ENCODE measurements around the gene LGALS4. TPM values are rescaled to one million over a fixed set of nuclear protein-coding genes. Genes with fewer than 3 reads are reported as not detected.
"Not testable (repeated sequence)": the region's sequence is repeated elsewhere in the genome, so short reads cannot be mapped to it uniquely, and the experiment has no call there.

The LGALS4 gene
- total and polyA plus RNA-seq, 9 of the 15 experiments (the other 6 are each of a cell fraction or from before 2014, with no cell fraction given) = 0.08 to 1.1 (median 0.30) TPM; not detected in 3

- no peak for TF ChIP-seq SAP30 (IDR thresholded peaks at IDR 0.05; ENCODE audit: borderline replicate concordance, insufficient read depth, low read depth, low read length, poor library complexity, severe bottlenecking)
- TF ChIP-seq EHMT2 (IDR thresholded peaks at IDR 0.05) = peak; percentile 70
- TF ChIP-seq MCM3 (IDR thresholded peaks at IDR 0.05) = 0 out of 2 replicates have a peak, but pooled peaks have one; percentile 57
Observed at GRCh38 chr19:38800577-38801347, 12.0 kb downstream of the LGALS4 start (continued).

DNA sequence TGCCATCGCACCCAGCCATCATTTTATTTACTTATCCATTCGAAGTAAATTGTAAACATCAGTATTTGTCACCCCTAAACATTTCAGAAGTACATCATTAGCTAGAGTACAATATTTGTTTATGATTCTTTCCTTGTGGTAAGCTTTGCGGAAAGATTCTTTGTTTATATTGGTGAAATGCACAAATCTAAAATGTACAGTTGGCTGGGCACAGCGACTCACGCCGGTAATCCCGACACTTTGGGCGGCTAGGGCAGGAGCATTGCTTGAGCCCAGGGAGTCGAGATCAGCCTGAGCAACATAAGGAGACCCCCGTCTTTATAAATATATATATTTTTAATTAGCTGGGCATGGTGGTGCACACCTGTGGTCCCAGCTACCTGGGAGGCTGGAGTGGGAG is 13.6 kb downstream of the LGALS4 start:
- ChIA-PET CTCF (ENCODE audit: low intra/inter-chr PET ratio) (no interaction called here), POLR2A (interaction anchor here (0.7 to 1.3 kb wide), 3 partner anchors 14 to 502 kb away, joined by 3 to 4 read pairs (median 4); partner anchors contain the start of gene LGALS4)
- 0 out of 5 replicates have a peak, but pooled peaks cover 0 to 7% of the 10 kb centered on the region in 2 experiments for H3K27me3 ChIP-seq (ENCODE audit: control insufficient read depth in 2 of 2, insufficient read depth in 2 of 2, low read length in 2 of 2)
- H3K9ac ChIP-seq (ENCODE audit: insufficient read depth in 1 of 2, low read depth in 2 of 2, low read length in 2 of 2) = no peak overlapping the region
- WGBS (ENCODE audit: insufficient coverage, low coverage, missing lambda C conversion rate) = 57% methylated on average over 10 of the region's 10 CpGs
- H3K79me2 ChIP-seq (ENCODE audit: control insufficient read depth, insufficient read depth, low read length) = no peaks in the 10 kb centered on the region
- peaks cover 0 to 3% of the 10 kb centered on the region in 2 experiments; a peak in 1 of 5 replicates for H3K4me1 ChIP-seq (replicated peaks in 1 of 2; ENCODE audit: control insufficient read depth in 2 of 2, insufficient read depth in 2 of 2, low read length in 2 of 2)
- no peak overlapping the region for H3K4me2 ChIP-seq (ENCODE audit: insufficient read depth, low read length)
- no peak overlapping the region for H2AFZ ChIP-seq (ENCODE audit: low read depth, low read length)
- H4K20me1 ChIP-seq (replicated peaks; ENCODE audit: control insufficient read depth, insufficient read depth, low read length) = no peaks in the 10 kb centered on the region
- no peaks in the 10 kb centered on the region for H3K36me3 ChIP-seq (ENCODE audit: control insufficient read depth, insufficient read depth, low read length)
- DNase-seq (ENCODE audit: extremely low read depth in 1 of 4, low spot score in 3 of 4) (no peak), FAIRE-seq (no peak), ATAC-seq (no peak)
- BruUV-seq (replicated peaks) = no TSS peak
- no peak overlapping the region for H3K4me3 ChIP-seq
- no peaks in the 10 kb centered on the region for H3K9me1 ChIP-seq (ENCODE audit: control insufficient read depth, insufficient read depth, low read length)
- no peak overlapping the region for H3K27ac ChIP-seq (ENCODE audit: extremely low read depth, low read depth, low read length)
- in situ Hi-C loops (cut with MboI) (no loop called here), intact Hi-C loops (cut with micrococcal nuclease) (no loop called here)
- TF ChIP-seq SNIP1 (IDR thresholded peaks at IDR 0.05; ENCODE audit: low read depth) = no peak
- no peak for TF ChIP-seq ZC3H4 (CRISPR knock-in tag; IDR thresholded peaks at IDR 0.05; ENCODE audit: borderline replicate concordance)
- no peak for TF ChIP-seq ZNF830 (CRISPR knock-in tag; IDR thresholded peaks at IDR 0.05)
- TF ChIP-seq, protein P1, sequence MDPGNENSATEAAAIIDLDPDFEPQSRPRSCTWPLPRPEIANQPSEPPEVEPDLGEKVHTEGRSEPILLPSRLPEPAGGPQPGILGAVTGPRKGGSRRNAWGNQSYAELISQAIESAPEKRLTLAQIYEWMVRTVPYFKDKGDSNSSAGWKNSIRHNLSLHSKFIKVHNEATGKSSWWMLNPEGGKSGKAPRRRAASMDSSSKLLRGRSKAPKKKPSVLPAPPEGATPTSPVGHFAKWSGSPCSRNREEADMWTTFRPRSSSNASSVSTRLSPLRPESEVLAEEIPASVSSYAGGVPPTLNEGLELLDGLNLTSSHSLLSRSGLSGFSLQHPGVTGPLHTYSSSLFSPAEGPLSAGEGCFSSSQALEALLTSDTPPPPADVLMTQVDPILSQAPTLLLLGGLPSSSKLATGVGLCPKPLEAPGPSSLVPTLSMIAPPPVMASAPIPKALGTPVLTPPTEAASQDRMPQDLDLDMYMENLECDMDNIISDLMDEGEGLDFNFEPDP (CRISPR knock-in tag; IDR thresholded peaks at IDR 0.05) = no peak
- TF ChIP-seq, protein P2, sequence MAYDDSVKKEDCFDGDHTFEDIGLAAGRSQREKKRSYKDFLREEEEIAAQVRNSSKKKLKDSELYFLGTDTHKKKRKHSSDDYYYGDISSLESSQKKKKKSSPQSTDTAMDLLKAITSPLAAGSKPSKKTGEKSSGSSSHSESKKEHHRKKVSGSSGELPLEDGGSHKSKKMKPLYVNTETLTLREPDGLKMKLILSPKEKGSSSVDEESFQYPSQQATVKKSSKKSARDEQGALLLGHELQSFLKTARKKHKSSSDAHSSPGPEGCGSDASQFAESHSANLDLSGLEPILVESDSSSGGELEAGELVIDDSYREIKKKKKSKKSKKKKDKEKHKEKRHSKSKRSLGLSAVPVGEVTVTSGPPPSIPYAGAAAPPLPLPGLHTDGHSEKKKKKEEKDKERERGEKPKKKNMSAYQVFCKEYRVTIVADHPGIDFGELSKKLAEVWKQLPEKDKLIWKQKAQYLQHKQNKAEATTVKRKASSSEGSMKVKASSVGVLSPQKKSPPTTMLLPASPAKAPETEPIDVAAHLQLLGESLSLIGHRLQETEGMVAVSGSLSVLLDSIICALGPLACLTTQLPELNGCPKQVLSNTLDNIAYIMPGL (CRISPR knock-in tag; IDR thresholded peaks at IDR 0.05) = no peak
- H3K9me3 ChIP-seq (replicated peaks; ENCODE audit: control insufficient read depth, insufficient read depth, low read depth, low read length) = no peaks in the 10 kb centered on the region

DNA sequence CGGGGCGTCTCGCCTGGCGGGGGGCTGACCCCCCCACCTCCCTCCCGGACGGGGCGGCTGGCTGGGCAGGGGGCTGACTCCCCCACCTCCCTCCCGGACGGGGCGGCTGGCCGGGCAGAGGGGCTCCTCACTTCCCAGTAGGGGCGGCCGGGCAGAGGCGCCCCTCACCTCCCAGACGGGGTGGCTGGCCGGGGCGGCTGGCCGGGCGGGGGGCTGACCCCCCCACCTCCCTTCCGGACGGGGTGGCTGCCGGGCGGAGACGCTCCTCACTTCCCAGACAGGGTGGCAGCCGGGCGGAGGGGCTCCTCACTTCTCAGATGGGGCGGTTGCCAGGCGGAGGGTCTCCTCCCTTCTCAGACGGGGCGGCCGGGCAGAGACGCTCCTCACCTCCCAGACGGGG is 15.0 kb downstream of the LGALS4 start:
- H3K4me1 ChIP-seq (replicated peaks in 1 of 2; ENCODE audit: control insufficient read depth in 2 of 2, insufficient read depth in 2 of 2, low read length in 2 of 2); H3K36me3 ChIP-seq (ENCODE audit: control insufficient read depth, insufficient read depth, low read length); H4K20me1 ChIP-seq (replicated peaks; ENCODE audit: control insufficient read depth, insufficient read depth, low read length); intact Hi-C loops (cut with micrococcal nuclease); H3K9ac ChIP-seq (ENCODE audit: insufficient read depth in 1 of 2, low read depth in 2 of 2, low read length in 2 of 2); H3K27me3 ChIP-seq (ENCODE audit: control insufficient read depth in 2 of 2, insufficient read depth in 2 of 2, low read length in 2 of 2); in situ Hi-C loops (cut with MboI); BruUV-seq (replicated peaks); ATAC-seq; H3K4me3 ChIP-seq; FAIRE-seq; H2AFZ ChIP-seq (ENCODE audit: low read depth, low read length); H3K79me2 ChIP-seq (ENCODE audit: control insufficient read depth, insufficient read depth, low read length); H3K27ac ChIP-seq (ENCODE audit: extremely low read depth, low read depth, low read length); DNase-seq (ENCODE audit: extremely low read depth in 1 of 4, low spot score in 3 of 4); H3K9me1 ChIP-seq (ENCODE audit: control insufficient read depth, insufficient read depth, low read length); POLR2A ChIA-PET; H3K4me2 ChIP-seq (ENCODE audit: insufficient read depth, low read length); H3K9me3 ChIP-seq (replicated peaks; ENCODE audit: control insufficient read depth, insufficient read depth, low read depth, low read length); CTCF ChIA-PET (ENCODE audit: low intra/inter-chr PET ratio): not testable (repeated sequence)
- 53% methylated on average over 6 of the region's 33 CpGs for WGBS (ENCODE audit: insufficient coverage, low coverage, missing lambda C conversion rate)
